Measurements from ENCODE around the gene ATF4.
"Not testable (repeated sequence)": the region's sequence is repeated elsewhere in the genome, so short reads cannot be mapped to it uniquely, and the experiment has no call there.

Gene ATF4

DNA sequence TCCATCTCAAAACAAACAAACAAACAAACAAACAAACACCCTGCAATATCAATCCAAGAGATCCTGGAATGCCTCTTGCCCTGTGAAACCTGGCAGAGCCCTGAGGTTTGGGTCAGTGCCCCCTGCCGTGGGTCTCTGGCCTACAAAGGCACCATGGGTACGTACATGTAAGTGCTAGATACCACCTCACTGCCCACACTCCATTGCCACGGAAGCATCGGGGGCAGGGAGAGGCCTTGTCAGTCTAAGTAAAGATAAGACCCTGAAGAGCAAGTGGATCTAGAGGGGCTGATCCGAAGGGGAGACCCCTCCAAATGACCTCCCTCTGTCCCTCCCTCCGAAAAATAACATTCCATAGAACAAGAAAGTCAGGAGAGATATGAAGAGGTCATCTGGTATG lies 20.3 kb upstream of the ATF4 start:
- Histone ChIP-seq H3K27me3 (ENCODE audit: control insufficient read depth, insufficient read depth, low read length) (peaks cover 36% of the 10 kb centered on the region), H3K9ac (ENCODE audit: low read depth, low read length) (no peak overlapping the region), H3K27ac (ENCODE audit: low read depth, low read length) (no peak overlapping the region), H3K4me3 (ENCODE audit: low read depth, low read length) (no peak overlapping the region), H3K36me3 (ENCODE audit: control insufficient read depth, insufficient read depth, low read length) (peaks cover 15% of the 10 kb centered on the region), H3K9me3 (ENCODE audit: control insufficient read depth, insufficient read depth, low read length) (no peaks in the 10 kb centered on the region), H3K4me1 (ENCODE audit: control insufficient read depth, insufficient read depth, low read length) (peaks cover 6% of the 10 kb centered on the region)

DNA sequence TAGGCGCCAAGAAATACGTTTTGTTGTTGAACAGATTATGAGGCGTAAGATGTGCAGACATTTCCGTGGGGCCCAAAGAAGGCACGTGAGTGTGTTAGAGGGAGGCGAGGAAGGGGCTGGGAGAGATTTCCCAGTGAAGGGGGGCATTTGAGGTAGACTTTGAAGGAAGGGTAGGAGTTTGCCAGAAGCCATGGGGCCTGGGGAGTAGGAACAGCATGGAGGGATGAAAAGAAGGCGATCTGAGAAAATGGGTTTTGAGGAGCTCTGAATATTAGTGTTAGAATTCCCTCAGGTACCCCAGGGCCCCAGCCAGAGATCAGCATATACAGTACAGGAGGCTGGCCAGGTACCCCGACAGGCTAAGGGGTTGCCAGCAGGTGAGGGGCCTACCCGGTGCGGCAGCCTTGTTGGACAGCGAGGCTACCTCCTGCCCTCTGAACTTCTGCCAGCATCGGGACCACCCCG lies 18.7 kb upstream of the ATF4 start:
- Histone ChIP-seq H3K27ac (ENCODE audit: low read depth, low read length) (no peak overlapping the region), H3K4me3 (ENCODE audit: low read depth, low read length) (peak overlapping the region; percentile 86), H3K9ac (ENCODE audit: low read depth, low read length) (no peak overlapping the region), H3K36me3 (ENCODE audit: control insufficient read depth, insufficient read depth, low read length) (peaks cover 30% of the 10 kb centered on the region), H3K4me1 (ENCODE audit: control insufficient read depth, insufficient read depth, low read length) (peaks cover 6% of the 10 kb centered on the region), H3K27me3 (ENCODE audit: control insufficient read depth, insufficient read depth, low read length) (peaks cover 51% of the 10 kb centered on the region), H3K9me3 (ENCODE audit: control insufficient read depth, insufficient read depth, low read length) (no peaks in the 10 kb centered on the region)

DNA sequence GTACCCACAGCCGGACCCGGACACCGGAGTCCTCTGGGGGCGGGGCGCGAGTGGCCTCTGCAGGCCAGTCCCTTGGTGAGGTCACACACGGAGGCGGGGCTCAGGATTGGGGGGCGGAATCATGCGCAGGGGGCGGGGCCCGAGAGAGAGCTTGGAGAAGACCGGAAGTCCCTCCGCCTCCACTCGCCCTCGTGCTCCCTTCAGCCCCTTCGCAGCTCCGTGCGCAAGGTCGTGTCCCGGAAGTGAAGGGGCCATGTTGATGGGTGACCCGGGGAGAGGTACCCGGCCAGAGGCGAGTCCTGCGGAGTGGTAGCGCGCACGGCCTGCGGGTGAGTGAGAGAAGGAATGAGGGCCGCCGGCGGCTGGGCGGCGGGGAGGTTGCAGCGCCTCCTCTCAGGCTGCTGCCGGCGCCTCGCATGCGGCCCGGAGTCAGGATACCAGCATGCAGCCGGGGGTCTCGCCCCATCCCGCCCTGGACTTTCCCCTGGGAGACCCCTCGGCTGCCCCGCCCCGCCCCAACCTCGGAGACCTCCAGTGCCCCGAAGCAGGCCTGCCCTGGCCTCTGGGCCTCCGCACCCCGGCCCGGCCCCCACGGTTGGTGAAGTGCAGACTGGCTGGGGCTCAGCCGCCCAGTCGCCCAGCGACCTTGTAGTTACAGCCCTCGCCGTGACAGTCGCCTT lies 18.1 kb upstream of the ATF4 start, which contains the start of gene MIEF1:
Gene MIEF1, plus strand, starts transcription at position 182 of the 680 bp plus-strand sequence. CDS start 9,005 bp downstream, outside the sequence.
- Histone ChIP-seq H3K9ac (ENCODE audit: low read depth, low read length) (peak within 1 kb of the TSS; percentile 62; the same call in 1 of the 2 replicates), H3K27ac (ENCODE audit: low read depth, low read length) (peak within 1 kb of the TSS; percentile 79), H3K27me3 (ENCODE audit: control insufficient read depth, insufficient read depth, low read length) (peaks cover 55% of the 10 kb centered on the region), H3K4me3 (ENCODE audit: low read depth, low read length) (peak within 1 kb of the TSS; percentile 86), H3K36me3 (ENCODE audit: control insufficient read depth, insufficient read depth, low read length) (peaks cover 34% of the 10 kb centered on the region), H3K4me1 (ENCODE audit: control insufficient read depth, insufficient read depth, low read length) (peaks cover 6% of the 10 kb centered on the region), H3K9me3 (ENCODE audit: control insufficient read depth, insufficient read depth, low read length) (no peaks in the 10 kb centered on the region)

DNA sequence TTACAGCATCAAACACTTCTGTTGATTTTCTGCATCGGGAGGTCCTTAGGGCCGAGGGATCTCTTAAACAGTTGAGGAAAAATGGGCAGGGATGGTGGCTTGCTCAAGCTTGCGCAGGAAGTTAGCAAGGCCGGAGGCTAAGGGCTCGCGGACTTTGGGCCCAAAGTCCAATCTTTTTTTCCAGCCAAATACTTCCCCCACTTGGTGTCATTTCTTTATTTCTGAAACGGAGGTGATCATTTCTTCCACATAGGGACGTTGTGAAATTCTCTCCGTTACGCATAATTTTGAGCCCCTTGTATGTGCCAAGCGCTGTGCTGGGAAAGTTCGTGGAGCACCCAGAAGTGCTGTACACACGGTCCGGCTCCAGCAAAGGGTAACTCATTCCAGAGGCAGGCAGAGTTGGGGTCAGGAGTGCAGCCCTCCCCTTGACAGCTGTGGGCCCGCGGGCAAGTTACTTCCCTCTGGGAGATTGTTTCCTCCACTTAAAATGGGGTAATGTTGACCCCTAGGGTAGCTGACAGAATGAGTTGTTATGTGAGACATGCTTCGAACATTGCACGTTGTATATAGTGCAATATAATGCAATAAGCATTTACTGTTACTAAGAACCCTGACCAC lies 17.5 kb upstream of the ATF4 start:
- peak overlapping the region; percentile 79 for H3K27ac ChIP-seq (ENCODE audit: low read depth, low read length)
- H3K4me1 ChIP-seq (ENCODE audit: control insufficient read depth, insufficient read depth, low read length), result peaks cover 6% of the 10 kb centered on the region
- H3K4me3 ChIP-seq (ENCODE audit: low read depth, low read length), result peak overlapping the region; percentile 86
- no peaks in the 10 kb centered on the region for H3K9me3 ChIP-seq (ENCODE audit: control insufficient read depth, insufficient read depth, low read length)
- H3K9ac ChIP-seq (ENCODE audit: low read depth, low read length), result no peak overlapping the region; the same call in 1 of the 2 replicates
- peaks cover 38% of the 10 kb centered on the region for H3K36me3 ChIP-seq (ENCODE audit: control insufficient read depth, insufficient read depth, low read length)
- peaks cover 57% of the 10 kb centered on the region for H3K27me3 ChIP-seq (ENCODE audit: control insufficient read depth, insufficient read depth, low read length)

DNA sequence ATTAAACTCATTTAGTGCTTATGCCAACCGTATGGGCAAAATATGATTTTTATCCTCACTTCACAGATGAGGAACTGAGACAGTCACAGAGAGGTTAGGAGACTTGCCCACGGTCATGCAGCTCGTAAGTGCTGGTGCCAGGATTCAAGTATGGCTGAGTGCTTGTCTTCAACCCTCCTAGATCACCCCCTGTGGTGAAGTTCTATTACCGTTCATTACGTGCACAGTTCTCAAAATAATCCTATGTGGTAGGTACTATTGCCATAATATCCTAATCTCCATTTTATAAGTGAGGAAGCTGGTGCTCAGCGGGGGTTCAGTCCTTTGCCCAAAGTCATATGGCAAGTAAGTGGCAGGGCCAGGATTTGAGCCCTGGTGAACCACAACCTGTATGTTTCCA lies 16.7 kb upstream of the ATF4 start:
- H3K27me3 ChIP-seq (ENCODE audit: control insufficient read depth, insufficient read depth, low read length), result peaks cover 58% of the 10 kb centered on the region
- H3K27ac ChIP-seq (ENCODE audit: low read depth, low read length), result no peak overlapping the region
- H3K9ac ChIP-seq (ENCODE audit: low read depth, low read length), result no peak overlapping the region

DNA sequence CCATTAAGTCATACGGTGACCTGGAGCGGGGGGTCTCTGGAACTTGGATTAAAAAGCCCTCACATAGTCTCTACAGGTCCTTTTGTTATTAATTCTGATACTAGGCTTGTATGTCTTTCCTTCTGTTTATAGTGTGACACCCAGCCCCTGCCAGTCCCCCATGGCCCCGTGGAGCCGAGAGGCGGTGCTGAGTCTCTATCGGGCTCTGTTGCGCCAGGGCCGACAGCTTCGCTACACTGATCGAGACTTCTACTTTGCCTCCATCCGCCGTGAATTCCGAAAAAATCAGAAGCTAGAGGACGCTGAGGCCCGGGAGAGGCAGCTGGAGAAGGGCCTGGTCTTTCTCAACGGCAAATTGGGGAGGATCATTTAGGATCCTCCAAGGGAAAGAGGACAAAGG lies 16.3 kb upstream of the ATF4 start:
- H3K27ac ChIP-seq (ENCODE audit: low read depth, low read length), result no peak overlapping the region

More for the DNA sequence above, 16.7 kb upstream of the ATF4 start:
- peaks cover 6% of the 10 kb centered on the region for H3K4me1 ChIP-seq (ENCODE audit: control insufficient read depth, insufficient read depth, low read length)
- peaks cover 45% of the 10 kb centered on the region for H3K36me3 ChIP-seq (ENCODE audit: control insufficient read depth, insufficient read depth, low read length)
- H3K9me3 ChIP-seq (ENCODE audit: control insufficient read depth, insufficient read depth, low read length), result no peaks in the 10 kb centered on the region
- no peak overlapping the region for H3K4me3 ChIP-seq (ENCODE audit: low read depth, low read length)

DNA sequence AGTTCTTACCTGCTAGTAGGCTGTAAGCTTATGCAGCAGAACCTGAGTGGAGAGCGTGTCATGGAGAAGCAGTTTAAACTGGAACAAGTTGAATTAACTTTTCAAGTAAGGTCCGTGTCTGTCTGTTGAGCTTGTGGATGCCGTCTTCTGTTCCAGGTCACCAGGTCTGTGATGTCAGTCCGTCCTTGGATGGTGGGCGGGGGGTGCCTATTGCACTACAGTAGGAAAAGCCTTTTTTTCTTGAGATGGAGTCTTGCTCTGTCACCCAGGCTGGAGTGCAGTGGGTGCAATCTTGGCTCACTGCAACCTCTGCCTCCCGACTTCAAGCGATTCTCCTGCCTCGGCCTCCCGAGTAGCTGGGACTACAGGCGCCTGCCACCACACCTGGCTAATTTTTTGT lies 13.3 kb upstream of the ATF4 start:
- H3K36me3 ChIP-seq (ENCODE audit: control insufficient read depth, insufficient read depth, low read length), result peaks cover 67% of the 10 kb centered on the region
- H3K9me3 ChIP-seq (ENCODE audit: control insufficient read depth, insufficient read depth, low read length); H3K4me1 ChIP-seq (ENCODE audit: control insufficient read depth, insufficient read depth, low read length); H3K9ac ChIP-seq (ENCODE audit: low read depth, low read length); H3K27ac ChIP-seq (ENCODE audit: low read depth, low read length); H3K4me3 ChIP-seq (ENCODE audit: low read depth, low read length): not testable (repeated sequence)
- H3K27me3 ChIP-seq (ENCODE audit: control insufficient read depth, insufficient read depth, low read length), result peaks cover 66% of the 10 kb centered on the region

More for the DNA sequence above, 16.3 kb upstream of the ATF4 start:
- H3K4me1 ChIP-seq (ENCODE audit: control insufficient read depth, insufficient read depth, low read length), result peaks cover 6% of the 10 kb centered on the region
- H3K4me3 ChIP-seq (ENCODE audit: low read depth, low read length), result no peak overlapping the region
- no peak overlapping the region for H3K9ac ChIP-seq (ENCODE audit: low read depth, low read length)
- H3K27me3 ChIP-seq (ENCODE audit: control insufficient read depth, insufficient read depth, low read length), result peaks cover 60% of the 10 kb centered on the region
- peaks cover 49% of the 10 kb centered on the region for H3K36me3 ChIP-seq (ENCODE audit: control insufficient read depth, insufficient read depth, low read length)
- H3K9me3 ChIP-seq (ENCODE audit: control insufficient read depth, insufficient read depth, low read length), result no peaks in the 10 kb centered on the region

DNA sequence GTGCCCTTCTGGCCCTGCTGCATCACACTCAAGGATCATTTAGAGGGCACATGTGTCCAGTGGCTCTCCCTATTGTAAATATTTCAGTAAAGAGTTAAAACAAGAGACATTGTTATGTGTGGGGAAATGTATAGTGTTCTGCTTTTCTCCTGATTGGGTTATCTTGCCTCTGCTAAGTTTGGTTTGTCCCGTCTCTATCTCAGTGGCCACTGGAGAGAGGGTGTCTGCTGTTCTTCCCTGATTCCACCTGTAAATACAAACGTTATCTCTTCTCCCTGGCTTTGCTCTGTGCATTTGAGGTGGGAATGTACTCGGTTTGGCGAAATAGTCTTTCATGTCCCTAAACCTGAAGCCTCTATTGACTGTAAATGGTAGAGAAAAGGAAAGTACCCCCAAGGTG lies 12.0 kb upstream of the ATF4 start:
- H3K9ac ChIP-seq (ENCODE audit: low read depth, low read length), result no peak overlapping the region
- H3K27ac ChIP-seq (ENCODE audit: low read depth, low read length), result no peak overlapping the region
- peaks cover 3% of the 10 kb centered on the region; the same call in 1 of the 2 replicates for H3K4me1 ChIP-seq (ENCODE audit: control insufficient read depth, insufficient read depth, low read length)
- peaks cover 79% of the 10 kb centered on the region for H3K36me3 ChIP-seq (ENCODE audit: control insufficient read depth, insufficient read depth, low read length)
- peaks cover 76% of the 10 kb centered on the region for H3K27me3 ChIP-seq (ENCODE audit: control insufficient read depth, insufficient read depth, low read length)
- H3K9me3 ChIP-seq (ENCODE audit: control insufficient read depth, insufficient read depth, low read length), result no peaks in the 10 kb centered on the region
- H3K4me3 ChIP-seq (ENCODE audit: low read depth, low read length), result no peak overlapping the region

DNA sequence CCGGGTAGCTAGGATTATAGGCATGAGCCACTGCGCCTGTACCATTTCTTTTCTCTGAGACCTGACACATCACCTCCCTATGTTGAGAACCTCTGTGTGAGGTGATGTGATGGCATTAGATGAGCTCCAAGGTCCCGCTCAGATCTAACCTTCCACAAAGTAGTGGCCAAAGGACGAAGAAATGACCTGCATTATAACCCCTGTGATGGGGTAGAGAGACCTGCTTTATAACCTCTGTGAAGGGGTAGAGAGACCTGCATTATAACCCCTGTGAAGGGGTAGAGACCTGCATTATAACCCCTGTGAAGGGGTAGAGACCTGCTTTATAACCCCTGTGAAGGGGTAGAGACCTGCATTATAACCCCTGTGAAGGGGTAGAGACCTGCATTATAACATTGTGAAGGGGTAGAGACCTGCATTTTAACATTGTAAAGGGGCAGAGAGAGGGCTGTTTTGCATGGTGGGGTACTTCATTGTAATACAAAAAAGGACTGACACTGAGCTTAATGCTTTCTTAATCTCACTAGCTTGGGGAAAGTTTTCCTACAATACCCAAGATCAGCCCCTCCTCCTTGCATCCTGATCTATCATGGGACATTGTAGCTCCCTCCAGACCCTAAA lies 9.7 kb upstream of the ATF4 start:
- Histone ChIP-seq H3K9ac (ENCODE audit: low read depth, low read length) (no peak overlapping the region), H3K4me1 (ENCODE audit: control insufficient read depth, insufficient read depth, low read length) (peaks cover 3% of the 10 kb centered on the region; the same call in 1 of the 2 replicates), H3K36me3 (ENCODE audit: control insufficient read depth, insufficient read depth, low read length) (peaks cover 81% of the 10 kb centered on the region), H3K4me3 (ENCODE audit: low read depth, low read length) (no peak overlapping the region), H3K27me3 (ENCODE audit: control insufficient read depth, insufficient read depth, low read length) (peaks cover 89% of the 10 kb centered on the region), H3K27ac (ENCODE audit: low read depth, low read length) (no peak overlapping the region), H3K9me3 (ENCODE audit: control insufficient read depth, insufficient read depth, low read length) (no peaks in the 10 kb centered on the region)

DNA sequence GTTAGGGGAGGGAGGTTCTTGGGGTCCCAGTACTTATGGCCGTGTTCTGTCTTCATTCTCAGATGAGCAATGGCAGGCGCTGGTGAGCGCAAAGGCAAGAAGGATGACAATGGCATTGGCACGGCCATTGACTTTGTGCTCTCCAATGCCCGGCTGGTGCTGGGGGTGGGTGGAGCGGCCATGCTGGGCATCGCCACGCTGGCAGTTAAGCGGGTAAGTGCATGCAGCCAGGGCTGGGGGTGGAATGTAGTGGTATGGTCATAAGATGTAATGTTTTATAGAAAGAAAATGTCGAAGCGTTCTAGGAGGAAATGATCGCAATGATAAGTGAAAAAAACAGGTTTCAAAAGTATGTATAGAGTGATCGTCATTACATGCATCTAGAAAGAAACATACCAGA lies 9.1 kb upstream of the ATF4 start:
- Histone ChIP-seq H3K4me3 (ENCODE audit: low read depth, low read length) (no peak overlapping the region), H3K27ac (ENCODE audit: low read depth, low read length) (no peak overlapping the region), H3K4me1 (ENCODE audit: control insufficient read depth, insufficient read depth, low read length) (peaks cover 3% of the 10 kb centered on the region; the same call in 1 of the 2 replicates), H3K9ac (ENCODE audit: low read depth, low read length) (no peak overlapping the region), H3K27me3 (ENCODE audit: control insufficient read depth, insufficient read depth, low read length) (peaks cover 86% of the 10 kb centered on the region), H3K9me3 (ENCODE audit: control insufficient read depth, insufficient read depth, low read length) (no peaks in the 10 kb centered on the region), H3K36me3 (ENCODE audit: control insufficient read depth, insufficient read depth, low read length) (peaks cover 81% of the 10 kb centered on the region)

DNA sequence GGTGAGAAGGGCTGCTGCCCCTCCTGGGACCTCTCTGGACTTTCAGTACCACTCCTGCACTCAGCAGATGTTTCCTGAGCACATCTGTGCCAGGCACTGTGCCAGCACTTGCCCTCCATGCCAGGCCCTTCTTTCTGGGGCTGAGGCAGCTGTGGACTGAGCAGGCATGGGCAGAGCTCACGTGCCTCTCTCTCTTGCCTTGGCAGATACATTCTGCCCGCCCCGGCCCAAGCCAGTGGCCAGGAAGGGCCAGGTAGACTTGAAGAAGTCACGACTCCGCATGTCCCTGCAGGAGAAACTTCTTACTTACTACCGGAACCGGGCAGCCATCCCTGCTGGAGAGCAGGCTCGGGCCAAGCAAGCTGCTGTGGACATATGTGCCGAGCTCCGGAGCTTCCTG lies 8.3 kb upstream of the ATF4 start:
- Histone ChIP-seq H3K36me3 (ENCODE audit: control insufficient read depth, insufficient read depth, low read length) (peaks cover 78% of the 10 kb centered on the region), H3K4me3 (ENCODE audit: low read depth, low read length) (no peak overlapping the region), H3K27ac (ENCODE audit: low read depth, low read length) (no peak overlapping the region), H3K4me1 (ENCODE audit: control insufficient read depth, insufficient read depth, low read length) (peaks cover 3% of the 10 kb centered on the region; the same call in 1 of the 2 replicates), H3K27me3 (ENCODE audit: control insufficient read depth, insufficient read depth, low read length) (peaks cover 78% of the 10 kb centered on the region), H3K9me3 (ENCODE audit: control insufficient read depth, insufficient read depth, low read length) (no peaks in the 10 kb centered on the region), H3K9ac (ENCODE audit: low read depth, low read length) (no peak overlapping the region)

Measured in HUES48 (cell line).